Peyer's patch (tissue), 4 donors: ENCODE data around the gene LDHAL6B. TPM values are rescaled to one million over a fixed set of nuclear protein-coding genes. Genes with fewer than 3 reads are reported as not detected.

Experiments used
- DNase-seq, 3 donors: peaks; one replicate each; pipeline ENCODE4 v3.0.0-alpha.2; 2017 to 2019
- H3K27ac ChIP-seq, 4 donors: fragments of 200-600 bp; sonication (generic); one replicate each; pipeline ENCODE4 v1.5.1; 2016 to 2019
- H3K27me3 ChIP-seq, 2 donors: fragments of 200-600 bp; sonication (generic); one replicate each; pipeline ENCODE4 v1.5.1; 2019
- H3K36me3 ChIP-seq, 3 donors: fragments of 200-600 bp; sonication (generic); one replicate each; pipeline ENCODE4 v1.5.1; 2016 to 2019
- H3K4me1 ChIP-seq, 4 donors: fragments of 200-600 bp; sonication (generic); one replicate each; pipeline ENCODE4 v1.5.1; 2016 to 2019
- H3K4me3 ChIP-seq, 4 donors: fragments of 200-600 bp; sonication (generic); 1 replicate in 3 of 4; 2 replicates in 1 of 4; pipeline ENCODE4 v1.5.1; 2016 to 2019; ENCODE audit warnings: mild to moderate bottlenecking in 1 of 4
- H3K9me3 ChIP-seq, 4 donors: fragments of 200-600 bp; sonication (generic); one replicate each; pipeline ENCODE4 v1.5.1; 2016 to 2019; ENCODE audit warnings: mild to moderate bottlenecking in 1 of 4
- CTCF ChIP-seq, 6 experiments: fragments of 450-650 bp in 4 of 6; fragments of 200-600 bp in 2 of 6; sonication (generic) in 1 of 6; IDR thresholded peaks; one replicate each; pipeline ENCODE4 v1.5.1; 2017 to 2019; ENCODE audit warnings: antibody characterized with exemption in 6 of 6, mild to moderate bottlenecking in 3 of 6, moderate library complexity in 1 of 6
- POLR2A ChIP-seq, 2 donors: fragments of 450-650 bp; IDR thresholded peaks; one replicate each; pipeline ENCODE4 v1.5.1; 2017; ENCODE audit warnings: antibody characterized with exemption in 2 of 2, mild to moderate bottlenecking in 2 of 2, moderate library complexity in 2 of 2
- total RNA-seq, 4 donors: library from RNA; depleted of rRNA; stranded (reverse); fragments of >200 nt; gene quantifications; one replicate each; pipeline ENCODE4 v1.1.0, GENCODE V29; 2016

The LDHAL6B gene
- total RNA-seq, 4 donors from 2014 or later = not detected

GRCh38 chr15:59237119-59237855, 30.6 kb downstream of the LDHAL6B start:
- H3K4me3 ChIP-seq = no peak overlapping the region

DNA sequence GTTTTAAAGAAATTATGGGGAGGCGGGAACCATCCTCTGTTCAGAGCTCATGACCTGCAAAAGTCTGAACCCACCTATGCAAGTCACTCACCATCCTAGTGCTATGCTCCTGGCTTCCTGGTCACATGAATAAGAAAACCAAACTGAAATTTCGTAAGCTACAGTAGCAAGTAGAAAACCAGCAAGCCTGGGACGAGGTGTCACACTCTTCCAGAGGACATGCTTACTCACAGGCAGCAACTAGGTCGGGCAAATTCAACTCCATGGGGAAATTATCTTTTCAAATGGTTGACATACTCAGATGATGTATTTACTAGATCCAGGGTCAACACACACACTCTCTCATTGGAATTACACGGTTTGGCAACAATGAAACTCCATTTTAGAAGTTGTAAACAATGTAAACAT, 31.3 kb downstream of the LDHAL6B start:
- peaks cover 0 to 14% (median 0%) of the 10 kb centered on the region in 3 donors for H3K36me3 ChIP-seq
- no peaks in the 10 kb centered on the region for H3K9me3 ChIP-seq
- no peak for DNase-seq
- TF ChIP-seq CTCF (IDR thresholded peaks at IDR 0.05) (no peak), POLR2A (IDR thresholded peaks at IDR 0.05) (no peak)
- no peaks in the 10 kb centered on the region for H3K27me3 ChIP-seq
- no peak overlapping the region for H3K4me3 ChIP-seq
- H3K27ac ChIP-seq = peak overlapping the region in 1 of 4 donors; percentile 26
- no peaks in the 10 kb centered on the region for H3K4me1 ChIP-seq

More at GRCh38 chr15:59237119-59237855, 30.6 kb downstream of the LDHAL6B start:
- Histone ChIP-seq H3K27ac (peak overlapping the region in 1 of 4 donors; percentile 26), H3K36me3 (peaks cover 0 to 14% (median 0%) of the 10 kb centered on the region in 3 donors), H3K27me3 (no peaks in the 10 kb centered on the region), H3K9me3 (no peaks in the 10 kb centered on the region), H3K4me1 (no peaks in the 10 kb centered on the region)
- peak in 1 of 3 donors; percentile 43 for DNase-seq
- TF ChIP-seq POLR2A (IDR thresholded peaks at IDR 0.05) = no peak
- TF ChIP-seq CTCF (IDR thresholded peaks at IDR 0.05) = no peak

DNA sequence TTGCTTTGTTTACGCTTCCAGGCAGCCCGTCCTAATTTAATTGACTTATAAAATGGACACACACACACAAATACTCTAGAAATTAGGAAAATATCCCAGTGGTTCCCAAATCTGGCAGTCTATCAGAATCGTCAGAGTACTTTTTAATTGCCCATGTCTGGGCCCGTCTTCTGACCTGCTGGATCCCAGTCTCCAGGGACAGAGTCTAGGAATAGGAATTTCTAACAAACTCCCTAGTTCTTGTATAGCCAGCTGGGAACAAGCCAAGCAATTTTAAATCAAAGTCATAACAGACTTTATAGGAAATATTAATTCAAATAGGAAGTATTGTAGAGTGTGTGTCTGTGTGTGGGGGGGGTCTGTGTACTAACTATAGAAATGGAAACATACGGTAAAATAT, 33.4 kb downstream of the LDHAL6B start:
- no peak for TF ChIP-seq CTCF (IDR thresholded peaks at IDR 0.05)
- no peak for TF ChIP-seq POLR2A (IDR thresholded peaks at IDR 0.05)
- Histone ChIP-seq H3K9me3 (no peaks in the 10 kb centered on the region), H3K36me3 (peaks cover 0 to 12% (median 0%) of the 10 kb centered on the region in 3 donors), H3K4me3 (no peak overlapping the region), H3K27me3 (no peaks in the 10 kb centered on the region), H3K4me1 (no peaks in the 10 kb centered on the region), H3K27ac (no peak overlapping the region)
- DNase-seq = no peak

DNA sequence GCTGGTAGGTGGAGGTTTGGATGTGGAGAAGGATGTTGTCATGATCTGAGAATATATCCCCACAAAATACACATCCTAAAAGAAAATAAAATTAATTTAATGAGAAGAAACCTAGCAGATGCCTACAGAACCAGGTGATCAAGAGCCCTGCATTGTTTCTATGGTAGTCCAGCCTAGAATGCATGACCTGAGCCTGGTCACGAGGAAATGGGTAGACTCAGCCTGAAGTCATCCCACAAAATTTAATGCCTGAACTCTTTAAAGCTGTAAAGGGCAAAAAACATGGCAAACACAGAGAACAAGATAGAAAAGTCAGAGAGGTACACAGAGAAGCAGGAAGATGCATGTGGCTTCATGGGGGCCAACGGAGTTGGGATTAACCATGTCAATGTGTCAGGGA, 36.0 kb downstream of the LDHAL6B start:
- Histone ChIP-seq H3K4me1 (no peaks in the 10 kb centered on the region), H3K27me3 (no peaks in the 10 kb centered on the region), H3K4me3 (no peak overlapping the region), H3K27ac (no peak overlapping the region), H3K9me3 (no peaks in the 10 kb centered on the region), H3K36me3 (peaks cover 0 to 9% (median 0%) of the 10 kb centered on the region in 3 donors)
- no peak for TF ChIP-seq POLR2A (IDR thresholded peaks at IDR 0.05)
- no peak for DNase-seq

GRCh38 chr15:59243622-59244021, 37.0 kb downstream of the LDHAL6B start:
- peaks cover 0 to 9% (median 0%) of the 10 kb centered on the region in 3 donors for H3K36me3 ChIP-seq
- H3K27me3 ChIP-seq = no peaks in the 10 kb centered on the region
- H3K4me3 ChIP-seq = no peak overlapping the region
- no peaks in the 10 kb centered on the region for H3K9me3 ChIP-seq
- DNase-seq = no peak
- H3K27ac ChIP-seq = no peak overlapping the region
- no peaks in the 10 kb centered on the region for H3K4me1 ChIP-seq
- no peak for TF ChIP-seq CTCF (IDR thresholded peaks at IDR 0.05)
- no peak for TF ChIP-seq POLR2A (IDR thresholded peaks at IDR 0.05)

- no peak overlapping the region for H3K27ac ChIP-seq
- peaks cover 0 to 9% (median 0%) of the 10 kb centered on the region in 3 donors for H3K36me3 ChIP-seq
- no peaks in the 10 kb centered on the region for H3K27me3 ChIP-seq
- H3K9me3 ChIP-seq = no peaks in the 10 kb centered on the region
- H3K4me3 ChIP-seq = no peak overlapping the region
- TF ChIP-seq CTCF (IDR thresholded peaks at IDR 0.05) = no peak
- no peak for TF ChIP-seq POLR2A (IDR thresholded peaks at IDR 0.05)
- no peak for DNase-seq
- H3K4me1 ChIP-seq = no peaks in the 10 kb centered on the region
Measured at GRCh38 chr15:59244337-59244736, 37.7 kb downstream of the LDHAL6B start.
